ENCODE results near the gene ANKRD13B.

DNA sequence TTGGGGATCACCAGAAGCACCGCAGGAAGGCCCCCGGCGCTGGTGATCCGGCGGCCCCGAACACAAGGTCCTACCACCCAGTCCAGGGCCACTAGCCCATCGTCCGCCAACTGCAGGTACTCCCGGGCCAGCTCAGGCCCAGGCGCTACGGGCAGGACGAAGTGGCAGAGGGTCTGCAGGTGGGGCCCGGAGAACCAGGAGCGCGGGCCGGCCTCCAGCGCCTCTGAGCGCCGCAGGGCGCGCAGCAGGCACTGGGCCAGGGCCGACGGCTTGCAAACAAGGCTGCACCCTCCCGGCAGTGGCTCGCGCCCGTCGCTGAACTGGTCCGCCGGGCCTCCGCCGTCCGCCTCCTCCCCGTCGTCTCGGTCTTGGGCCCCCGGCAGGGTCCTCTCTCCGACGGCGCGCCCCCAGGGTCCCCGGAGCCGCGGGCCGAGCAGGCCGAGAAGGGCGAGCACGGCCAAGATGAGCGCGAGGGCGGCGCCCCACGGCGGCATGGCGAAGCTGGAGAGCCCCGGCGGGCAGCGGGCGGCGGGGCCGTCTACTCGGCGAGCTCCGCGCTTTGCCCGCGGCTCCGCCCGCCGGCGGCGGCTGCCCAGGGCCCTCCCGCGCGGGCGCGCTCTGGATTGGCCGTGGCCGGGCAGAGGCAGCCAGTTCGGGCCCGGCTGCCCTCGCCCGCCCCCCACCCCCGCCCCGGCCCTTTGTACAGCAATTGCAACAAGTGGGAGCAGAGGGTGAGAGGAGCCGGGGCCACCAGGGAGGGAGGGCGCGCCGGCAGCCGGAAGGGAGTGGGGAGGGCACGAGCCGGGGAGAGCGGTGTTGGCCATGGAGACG, 26.2 kb upstream of the ANKRD13B start, which contains the start of gene ABHD15:
- TF ChIP-seq, protein P1, sequence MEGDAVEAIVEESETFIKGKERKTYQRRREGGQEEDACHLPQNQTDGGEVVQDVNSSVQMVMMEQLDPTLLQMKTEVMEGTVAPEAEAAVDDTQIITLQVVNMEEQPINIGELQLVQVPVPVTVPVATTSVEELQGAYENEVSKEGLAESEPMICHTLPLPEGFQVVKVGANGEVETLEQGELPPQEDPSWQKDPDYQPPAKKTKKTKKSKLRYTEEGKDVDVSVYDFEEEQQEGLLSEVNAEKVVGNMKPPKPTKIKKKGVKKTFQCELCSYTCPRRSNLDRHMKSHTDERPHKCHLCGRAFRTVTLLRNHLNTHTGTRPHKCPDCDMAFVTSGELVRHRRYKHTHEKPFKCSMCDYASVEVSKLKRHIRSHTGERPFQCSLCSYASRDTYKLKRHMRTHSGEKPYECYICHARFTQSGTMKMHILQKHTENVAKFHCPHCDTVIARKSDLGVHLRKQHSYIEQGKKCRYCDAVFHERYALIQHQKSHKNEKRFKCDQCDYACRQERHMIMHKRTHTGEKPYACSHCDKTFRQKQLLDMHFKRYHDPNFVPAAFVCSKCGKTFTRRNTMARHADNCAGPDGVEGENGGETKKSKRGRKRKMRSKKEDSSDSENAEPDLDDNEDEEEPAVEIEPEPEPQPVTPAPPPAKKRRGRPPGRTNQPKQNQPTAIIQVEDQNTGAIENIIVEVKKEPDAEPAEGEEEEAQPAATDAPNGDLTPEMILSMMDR (IDR thresholded peaks at IDR 0.05): peak in 1 of 6 experiments; percentile 1
- TF ChIP-seq POLR2A (IDR thresholded peaks at IDR 0.05): peak; percentile 31 to 36
